ENCODE data around the gene CSDE1.
"Not testable (repeated sequence)": the region's sequence is repeated elsewhere in the genome, so short reads cannot be mapped to it uniquely, and the experiment has no call there.

CSDE1 gene

DNA sequence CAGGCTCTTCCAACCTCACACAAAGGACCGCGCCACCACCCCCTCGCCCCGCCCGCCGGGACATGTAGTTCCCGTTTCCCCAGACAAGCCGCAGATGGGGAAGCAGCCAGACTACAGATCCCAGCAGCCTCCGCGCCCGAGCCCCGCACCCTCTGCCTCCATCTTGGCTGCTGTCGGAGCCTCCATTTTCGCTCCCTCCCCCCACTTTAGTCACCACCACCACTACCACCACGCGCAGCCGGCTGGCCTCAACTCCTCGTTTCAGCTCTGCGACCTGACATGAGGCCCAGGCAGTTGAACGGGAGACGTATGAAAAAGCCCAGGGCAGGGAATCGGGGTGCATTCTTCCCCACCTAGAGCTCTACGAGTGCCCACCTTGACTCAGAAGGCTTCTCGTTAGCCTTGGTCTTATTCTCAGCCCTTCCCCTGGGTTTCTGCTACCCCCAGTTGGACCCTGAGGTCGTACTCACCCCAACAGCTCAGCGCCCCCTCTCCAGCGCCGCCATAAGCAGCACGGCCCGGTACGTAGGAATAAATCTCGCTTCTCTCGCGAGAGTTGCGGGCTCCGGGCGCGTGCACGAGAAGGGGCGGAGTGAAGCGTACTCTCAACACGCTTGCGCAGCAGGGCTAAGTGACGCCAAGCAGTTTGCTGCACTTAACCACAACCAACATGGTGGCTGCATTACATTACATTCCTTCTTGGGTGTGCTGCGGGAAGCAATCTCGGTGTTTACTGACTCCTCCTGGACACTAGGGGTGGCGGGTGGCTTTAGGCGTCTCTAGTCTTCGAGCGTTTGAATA lies at the start of gene CSDE1:
CSDE1 (minus strand) TSS at position 530 of the 801 bp plus-strand sequence. CDS start 18,094 bp downstream, outside the sequence.
- peak; percentile 99 for DNase-seq

- DNase-seq = not testable (repeated sequence)
These were observed 46.7 kb upstream of the CSDE1 start for GRCh38 chr1:114804449-114804848.

DNA sequence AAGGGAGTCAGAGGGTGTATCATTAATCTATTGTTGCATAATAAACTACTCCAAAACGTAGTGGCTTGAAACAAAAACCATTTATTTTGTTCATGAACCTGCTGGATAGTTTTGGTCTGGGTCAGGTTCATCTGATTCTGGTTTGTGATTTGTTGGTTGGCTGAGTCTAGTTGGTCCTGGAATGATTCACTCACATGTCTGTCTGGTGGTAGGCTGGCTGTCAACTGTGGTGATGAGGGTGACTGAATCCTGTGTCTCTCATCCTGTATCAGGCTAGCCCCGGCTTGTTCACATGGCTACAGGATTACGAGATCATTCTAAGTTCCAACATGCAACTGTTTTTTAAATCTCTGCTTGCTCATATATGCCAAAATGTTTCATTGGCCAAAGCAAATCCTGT lies 45.2 kb upstream of the CSDE1 start:
- no peak for DNase-seq

DNA sequence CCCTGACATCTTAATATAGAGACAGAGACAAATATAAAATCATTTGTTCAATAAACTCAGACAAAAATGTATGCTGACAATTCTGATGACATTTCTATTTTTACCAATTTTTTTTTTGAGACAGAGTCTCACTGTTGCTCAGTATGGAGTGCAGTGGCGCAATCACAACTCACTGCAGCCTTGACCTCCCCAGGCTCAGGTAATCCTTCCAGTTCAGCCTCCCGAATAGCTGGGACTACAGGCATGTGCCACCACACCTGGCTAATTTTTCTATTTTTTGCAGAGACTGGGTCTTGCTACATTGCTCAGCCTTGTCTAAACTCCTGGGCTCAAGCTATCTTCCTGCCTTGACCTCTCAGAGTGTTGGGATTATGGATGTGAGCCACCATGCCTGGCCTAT lies 36.3 kb upstream of the CSDE1 start:
- DNase-seq = no peak

- DNase-seq = not testable (repeated sequence)
These were observed 32.8 kb upstream of the CSDE1 start for GRCh38 chr1:114790581-114790980.

DNA sequence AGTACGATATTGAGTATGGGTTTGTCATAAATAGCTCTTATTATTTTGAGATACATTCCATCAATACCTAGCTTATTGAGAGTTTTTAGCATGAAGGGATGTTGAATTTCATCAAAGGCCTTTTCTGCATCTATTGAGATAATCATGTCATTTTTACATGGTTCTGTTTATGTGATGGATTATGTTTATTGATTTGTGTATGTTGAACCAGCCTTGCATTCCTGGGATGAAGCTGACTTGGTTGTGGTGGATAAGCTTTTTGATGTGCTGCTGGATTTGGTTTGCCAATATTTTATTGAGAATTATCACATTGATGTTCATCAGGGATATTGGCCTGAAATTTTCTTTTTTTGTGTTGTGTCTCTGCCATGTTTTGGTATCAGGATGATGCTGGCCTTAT lies 28.7 kb upstream of the CSDE1 start:
- DNase-seq = not testable (repeated sequence)

GRCh38 chr1:114782476-114782875 lies 24.7 kb upstream of the CSDE1 start:
- DNase-seq = no peak

- peak; percentile 98 for DNase-seq
These were observed 22.8 kb upstream of the CSDE1 start, which contains the start of gene SIKE1 for GRCh38 chr1:114780344-114781226. TSS of gene SIKE1 (minus strand) at chr1:114780685. CDS start at chr1:114780607, 78 bp downstream.

DNA sequence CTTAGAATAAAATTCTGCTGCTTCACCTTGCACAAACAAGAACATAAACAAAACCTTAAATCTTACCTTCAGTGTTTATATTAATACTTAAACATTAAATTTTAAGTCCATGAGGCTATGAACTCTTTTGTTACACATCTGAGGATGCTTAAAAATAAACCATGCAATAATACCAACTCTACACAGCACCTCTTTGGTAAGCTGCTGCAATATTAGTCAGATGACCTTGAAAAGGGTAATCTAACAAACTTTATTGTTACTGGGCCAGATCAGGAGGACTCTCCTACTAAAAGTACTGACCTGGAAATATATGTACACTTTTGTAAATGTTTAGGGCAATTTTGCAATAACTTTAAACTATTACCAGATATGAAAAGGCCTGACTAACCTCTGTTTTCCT lies 21.9 kb upstream of the CSDE1 start:
- no peak for DNase-seq

DNA sequence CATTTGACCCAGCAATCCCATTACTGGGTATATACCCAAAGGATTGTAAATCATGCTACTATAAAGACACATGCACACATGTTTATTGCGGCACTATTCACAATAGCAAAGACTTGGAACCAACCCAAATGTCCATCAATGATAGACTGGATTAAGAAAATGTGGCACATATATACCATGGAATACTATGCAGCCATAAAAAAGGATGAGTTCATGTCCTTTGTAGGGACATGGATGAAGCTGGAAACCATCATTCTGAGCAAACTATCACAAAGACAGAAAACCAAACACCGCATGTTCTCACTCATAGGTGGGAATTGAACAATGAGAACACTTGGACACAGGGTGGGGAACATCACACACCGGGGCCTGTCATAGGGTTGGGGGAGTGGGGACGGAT lies 18.9 kb upstream of the CSDE1 start:
- DNase-seq = not testable (repeated sequence)

DNA sequence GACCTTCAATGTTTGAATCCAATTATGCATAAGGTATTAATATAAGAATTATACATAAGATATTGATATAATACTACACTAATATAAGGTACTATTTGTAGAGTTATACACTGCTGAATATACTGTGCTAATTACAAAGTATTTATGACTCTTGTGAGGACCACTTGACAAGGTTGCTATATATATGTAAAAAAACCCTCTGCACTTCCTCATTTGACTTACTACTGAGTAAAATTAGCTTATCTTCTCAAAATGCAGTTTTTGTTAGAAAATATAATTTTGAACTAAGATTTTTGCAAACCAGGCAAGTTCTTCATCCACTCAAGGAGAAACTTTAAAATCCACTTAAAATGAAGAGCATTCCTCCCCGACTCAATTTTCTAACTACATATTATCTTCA lies 14.2 kb upstream of the CSDE1 start:
- DNase-seq = no peak

- DNase-seq = no peak
These were observed 13.2 kb upstream of the CSDE1 start for GRCh38 chr1:114770989-114771388.

GRCh38 chr1:114764689-114765088 lies 6.9 kb upstream of the CSDE1 start:
- DNase-seq = peak; percentile 33

- DNase-seq = no peak
These were observed 560 bp upstream of the CSDE1 start for GRCh38 chr1:114758256-114758832.

- DNase-seq = peak; percentile 61
These were observed 782 bp downstream of the CSDE1 start for GRCh38 chr1:114756949-114757454.

GRCh38 chr1:114756009-114756892 lies 1.5 kb downstream of the CSDE1 start:
- no peak for DNase-seq

DNA sequence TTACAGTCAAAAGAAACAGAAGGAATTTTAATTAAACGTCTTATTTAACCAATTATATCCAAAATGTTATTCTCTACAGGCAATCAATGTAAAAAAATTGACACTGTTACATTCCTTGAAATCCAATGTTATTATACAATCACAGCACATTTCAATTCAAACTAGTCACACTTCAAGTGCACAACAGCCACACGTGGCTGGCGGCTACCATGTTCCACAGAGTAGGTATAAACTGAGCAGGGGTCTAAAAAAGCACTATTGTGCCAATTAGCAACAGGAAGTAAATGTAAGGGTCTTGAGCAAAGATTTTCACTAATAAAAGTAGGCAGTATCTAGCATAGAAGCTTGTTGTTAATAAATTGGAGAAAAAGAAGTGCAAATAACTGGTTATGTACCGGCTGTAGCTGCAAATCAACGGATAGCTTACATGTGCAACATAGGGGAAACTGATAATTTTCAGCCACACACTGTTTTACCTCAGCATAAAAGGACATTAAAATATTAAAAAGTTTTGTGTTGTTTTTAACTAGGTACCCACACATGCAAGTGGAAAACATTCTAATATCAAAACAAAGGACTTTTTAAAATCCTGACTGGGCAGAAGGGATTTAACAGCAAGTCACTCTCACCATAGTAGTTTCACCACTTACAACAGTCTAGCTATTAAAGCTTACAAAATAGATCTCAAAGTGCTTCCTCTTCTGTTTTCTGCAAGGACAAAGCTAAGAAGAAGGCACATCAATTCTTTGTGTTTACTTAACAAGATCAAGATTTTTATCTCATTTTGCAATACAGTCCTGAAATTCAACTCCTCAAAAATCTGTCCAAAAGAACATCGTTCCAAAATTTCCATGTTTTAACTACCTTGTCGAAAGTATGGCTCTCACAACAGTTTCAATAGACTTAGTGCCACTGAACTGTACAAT lies 2.5 kb downstream of the CSDE1 start:
- peak; percentile 50 for DNase-seq

- not testable (repeated sequence) for DNase-seq
These were observed 4.1 kb downstream of the CSDE1 start for GRCh38 chr1:114753702-114754101.

DNA sequence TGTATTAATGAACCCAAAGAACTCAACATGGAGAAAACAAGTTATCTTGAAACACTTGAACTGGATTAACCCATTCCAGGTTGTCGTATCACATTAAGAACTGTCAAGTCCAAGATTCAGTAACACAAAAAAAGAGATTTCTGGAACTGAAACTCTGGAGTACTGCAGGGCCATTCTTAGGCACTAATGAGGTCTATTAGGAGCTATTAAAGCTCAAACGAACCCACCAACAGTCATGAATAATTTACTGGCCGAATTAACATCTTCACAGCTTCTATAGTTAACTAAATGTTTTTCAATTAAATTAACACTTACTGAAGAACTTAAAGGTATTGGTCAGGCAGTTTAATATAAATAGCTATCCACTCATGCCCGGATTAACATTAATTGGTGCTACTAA lies 4.6 kb downstream of the CSDE1 start:
- no peak for DNase-seq

GRCh38 chr1:114750780-114751179 lies 7.0 kb downstream of the CSDE1 start:
- DNase-seq = no peak

DNA sequence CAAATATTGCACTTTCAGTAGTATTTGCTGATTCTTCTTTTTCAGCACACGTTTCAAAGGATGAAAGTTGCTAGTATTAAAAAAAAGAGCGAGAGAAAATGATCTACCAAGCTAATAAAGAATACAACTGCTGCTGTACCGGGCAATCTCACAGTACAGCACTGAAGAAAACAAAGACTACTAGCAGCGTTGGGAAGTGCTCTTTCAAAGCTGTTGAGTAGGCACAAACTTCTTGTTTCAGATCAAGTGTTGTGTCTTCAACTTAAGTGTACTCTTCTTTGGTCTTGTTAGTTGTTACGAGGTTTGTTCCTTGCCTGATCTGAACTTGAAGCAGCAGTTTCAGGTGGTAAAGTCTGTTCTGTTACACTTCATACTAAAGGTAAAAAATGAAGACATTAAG lies 7.9 kb downstream of the CSDE1 start:
- no peak for DNase-seq

All from hematopoietic multipotent progenitor cell treated with erythropoietin and hydrocortisone succinate and interleukin-3 and kit ligand, for 6 days (in vitro differentiated cells).